Measurements from ENCODE around the gene WDFY1. TPM values are rescaled to one million over a fixed set of nuclear protein-coding genes. Genes with fewer than 3 reads are reported as not detected.

The WDFY1 gene, protein sequence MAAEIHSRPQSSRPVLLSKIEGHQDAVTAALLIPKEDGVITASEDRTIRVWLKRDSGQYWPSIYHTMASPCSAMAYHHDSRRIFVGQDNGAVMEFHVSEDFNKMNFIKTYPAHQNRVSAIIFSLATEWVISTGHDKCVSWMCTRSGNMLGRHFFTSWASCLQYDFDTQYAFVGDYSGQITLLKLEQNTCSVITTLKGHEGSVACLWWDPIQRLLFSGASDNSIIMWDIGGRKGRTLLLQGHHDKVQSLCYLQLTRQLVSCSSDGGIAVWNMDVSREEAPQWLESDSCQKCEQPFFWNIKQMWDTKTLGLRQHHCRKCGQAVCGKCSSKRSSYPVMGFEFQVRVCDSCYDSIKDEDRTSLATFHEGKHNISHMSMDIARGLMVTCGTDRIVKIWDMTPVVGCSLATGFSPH
- total RNA-seq: 94.9 and 161 TPM in 2 replicates

GRCh38 chr2:223944703-223945531 lies at the start of gene WDFY1:
Gene WDFY1, minus strand, starts transcription at chr2:223945335. Its CDS starts 51 bp downstream, at chr2:223945284.

GRCh38 chr2:223957092-223957851 lies 12.1 kb upstream of the WDFY1 start, which contains the start of gene MRPL44:
Gene MRPL44, plus strand, starts transcription at chr2:223957463. Its CDS starts 10 bp downstream, at chr2:223957473.

DNA sequence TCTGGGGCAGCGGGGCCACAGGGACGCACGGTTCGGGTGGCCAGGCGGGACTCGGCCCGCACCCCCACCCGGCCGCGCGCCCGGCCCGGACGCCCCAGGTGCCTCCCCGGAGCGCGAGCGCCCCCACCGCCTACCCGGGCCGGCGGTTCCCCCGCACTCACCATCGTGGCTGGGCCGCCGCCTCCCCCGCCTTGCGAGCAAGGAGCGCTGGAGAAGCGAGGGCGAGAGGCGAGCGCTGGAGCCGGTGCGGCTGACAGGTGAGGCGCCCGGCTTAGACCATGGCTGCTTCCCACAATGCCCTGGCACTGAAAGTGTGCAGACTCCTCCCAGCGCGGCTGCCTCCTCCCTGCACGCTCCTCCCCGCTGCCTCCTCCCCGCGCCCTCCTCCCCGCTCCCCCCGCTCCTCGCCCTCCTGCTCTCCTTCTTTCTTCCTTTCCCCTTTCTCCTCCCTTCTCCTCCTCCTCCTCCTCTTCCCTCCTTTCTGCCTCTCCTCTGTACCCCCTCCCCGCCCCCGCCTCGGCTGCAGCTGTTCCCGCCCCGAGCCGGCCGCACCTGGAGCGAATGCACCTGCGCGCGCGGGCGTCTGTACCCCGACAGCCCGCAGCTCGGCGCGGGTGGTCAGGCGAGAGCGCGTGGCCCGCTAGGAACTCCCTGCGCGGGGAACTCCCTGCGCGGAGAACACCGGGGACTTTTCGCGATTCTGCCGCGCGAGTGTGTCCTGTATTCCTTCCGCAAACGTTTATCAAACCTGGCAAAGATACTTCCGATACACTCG lies 107.7 kb downstream of the WDFY1 start, which contains the start of gene AP1S3:
AP1S3 (minus strand) TSS at position 296 of the 775 bp plus-strand sequence; CDS start at position 164, 132 bp downstream.

Other genes starting within 250 kb of the WDFY1 start
- gene AP1S3, start 107.8 kb downstream of the WDFY1 start, total RNA-seq: 2.3 and 5.7 TPM in 2 replicates
- 24.4 and 26.8 TPM in 2 replicates for gene MRPL44, start 12.1 kb upstream of the WDFY1 start, total RNA-seq
- gene SERPINE2, start 94.0 kb upstream of the WDFY1 start, total RNA-seq: 7.4 and 17.6 TPM in 2 replicates